Measurements from ENCODE around the gene APP.

DNA sequence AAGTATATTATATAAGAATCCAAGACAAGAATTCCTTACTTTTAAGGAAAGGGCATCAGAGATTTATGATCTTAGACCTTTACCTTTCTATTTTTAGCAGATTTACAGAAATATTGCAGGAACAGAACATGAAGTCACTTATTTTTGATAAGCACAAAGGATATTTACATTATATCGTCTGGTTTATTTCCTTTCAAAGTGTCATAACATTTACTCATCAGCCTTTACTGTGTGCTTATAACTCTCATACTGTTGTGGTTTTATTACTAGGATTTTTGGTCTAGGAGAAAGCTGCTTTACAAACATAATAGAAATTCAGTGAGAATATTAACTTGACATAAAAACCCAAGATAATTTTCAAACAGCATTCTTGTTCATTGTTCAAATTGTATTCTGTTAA lies 47.6 kb downstream of the APP start:
- TF ChIP-seq, protein P1, sequence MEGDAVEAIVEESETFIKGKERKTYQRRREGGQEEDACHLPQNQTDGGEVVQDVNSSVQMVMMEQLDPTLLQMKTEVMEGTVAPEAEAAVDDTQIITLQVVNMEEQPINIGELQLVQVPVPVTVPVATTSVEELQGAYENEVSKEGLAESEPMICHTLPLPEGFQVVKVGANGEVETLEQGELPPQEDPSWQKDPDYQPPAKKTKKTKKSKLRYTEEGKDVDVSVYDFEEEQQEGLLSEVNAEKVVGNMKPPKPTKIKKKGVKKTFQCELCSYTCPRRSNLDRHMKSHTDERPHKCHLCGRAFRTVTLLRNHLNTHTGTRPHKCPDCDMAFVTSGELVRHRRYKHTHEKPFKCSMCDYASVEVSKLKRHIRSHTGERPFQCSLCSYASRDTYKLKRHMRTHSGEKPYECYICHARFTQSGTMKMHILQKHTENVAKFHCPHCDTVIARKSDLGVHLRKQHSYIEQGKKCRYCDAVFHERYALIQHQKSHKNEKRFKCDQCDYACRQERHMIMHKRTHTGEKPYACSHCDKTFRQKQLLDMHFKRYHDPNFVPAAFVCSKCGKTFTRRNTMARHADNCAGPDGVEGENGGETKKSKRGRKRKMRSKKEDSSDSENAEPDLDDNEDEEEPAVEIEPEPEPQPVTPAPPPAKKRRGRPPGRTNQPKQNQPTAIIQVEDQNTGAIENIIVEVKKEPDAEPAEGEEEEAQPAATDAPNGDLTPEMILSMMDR (IDR thresholded peaks at IDR 0.05) = no peak
- TF ChIP-seq POLR2AphosphoS5 (IDR thresholded peaks at IDR 0.05) (peak; percentile 32 to 41 (median 39)), POLR2A (IDR thresholded peaks at IDR 0.05) (no peak)
